H7 (cell line): Measurements from ENCODE around the gene DAB1. TPM values are rescaled to one million over a fixed set of nuclear protein-coding genes. Genes with fewer than 3 reads are reported as not detected.

Experiments
- DNase-seq: peaks from one replicate; pipeline ENCODE4 v3.0.0; 2012
- H3K27me3 ChIP-seq: 2 replicates; pipeline ENCODE4 v1.6.0; 2011; ENCODE audit warnings: mild to moderate bottlenecking, low read length; ENCODE audit not compliant: control insufficient read depth, insufficient read depth
- H3K36me3 ChIP-seq: replicated peaks from 2 replicates; pipeline ENCODE4 v1.5.1; 2011; ENCODE audit warnings: low read length; ENCODE audit not compliant: control insufficient read depth, insufficient read depth
- H3K4me3 ChIP-seq: 2 replicates; pipeline ENCODE4 v1.5.1; 2011; ENCODE audit warnings: low read depth, mild to moderate bottlenecking, control low read depth, low read length, moderate library complexity; ENCODE audit not compliant: insufficient read depth
- total RNA-seq: library from RNA; depleted of rRNA; stranded (reverse); fragments of >200 nt; shearing (Covaris generic); gene quantifications from 2 replicates; pipeline ENCODE4 v1.2.3, GENCODE V29; 2014

The DAB1 gene
- total RNA-seq, 1 experiment from 2014 or later, result 16.4 TPM

DNA sequence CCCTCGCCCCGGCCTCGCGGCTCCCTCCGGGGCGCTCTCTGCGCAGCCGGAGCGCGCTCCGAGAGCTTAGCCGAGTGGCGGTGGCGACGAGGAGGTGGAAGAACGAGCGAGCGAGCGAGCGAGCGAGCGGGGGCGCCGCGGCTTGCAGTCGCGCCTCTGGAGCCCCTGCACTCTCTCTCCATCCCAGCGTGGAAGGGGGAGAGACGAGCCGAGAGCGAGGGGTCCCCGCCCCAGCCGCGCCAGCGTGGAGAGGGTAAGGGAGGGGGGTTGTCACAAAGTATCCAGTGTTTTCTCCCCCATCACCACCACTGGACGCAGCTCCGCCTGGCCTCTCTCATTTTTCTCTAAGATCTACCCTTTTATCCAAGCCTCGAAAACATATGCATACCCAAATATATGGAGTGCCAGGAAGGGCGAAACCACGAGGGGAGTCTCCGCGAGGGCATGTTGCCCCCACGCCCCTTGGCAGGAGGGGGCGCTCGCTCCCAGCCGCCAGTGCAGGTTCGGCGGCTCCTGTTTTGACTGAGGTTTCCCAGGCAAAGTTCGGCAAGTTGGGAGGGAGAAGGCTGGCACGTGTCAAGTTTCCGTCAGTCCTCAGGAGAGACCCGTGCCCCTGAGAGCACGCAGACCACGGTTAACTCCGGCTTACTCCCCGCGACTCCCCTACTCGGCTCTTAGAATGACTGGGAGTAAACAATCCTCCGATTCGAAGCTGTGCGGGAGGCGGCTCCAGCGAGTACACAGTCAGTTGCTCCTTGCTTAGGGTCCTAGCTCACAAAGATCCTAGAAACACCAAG is 569 bp upstream of the DAB1 start:
- H3K27me3 ChIP-seq, result peaks cover 11% of the 10 kb centered on the region
- DNase-seq, result peak; percentile 88
- H3K4me3 ChIP-seq, result peak overlapping the region; percentile 80
- H3K36me3 ChIP-seq, result no peaks in the 10 kb centered on the region

DNA sequence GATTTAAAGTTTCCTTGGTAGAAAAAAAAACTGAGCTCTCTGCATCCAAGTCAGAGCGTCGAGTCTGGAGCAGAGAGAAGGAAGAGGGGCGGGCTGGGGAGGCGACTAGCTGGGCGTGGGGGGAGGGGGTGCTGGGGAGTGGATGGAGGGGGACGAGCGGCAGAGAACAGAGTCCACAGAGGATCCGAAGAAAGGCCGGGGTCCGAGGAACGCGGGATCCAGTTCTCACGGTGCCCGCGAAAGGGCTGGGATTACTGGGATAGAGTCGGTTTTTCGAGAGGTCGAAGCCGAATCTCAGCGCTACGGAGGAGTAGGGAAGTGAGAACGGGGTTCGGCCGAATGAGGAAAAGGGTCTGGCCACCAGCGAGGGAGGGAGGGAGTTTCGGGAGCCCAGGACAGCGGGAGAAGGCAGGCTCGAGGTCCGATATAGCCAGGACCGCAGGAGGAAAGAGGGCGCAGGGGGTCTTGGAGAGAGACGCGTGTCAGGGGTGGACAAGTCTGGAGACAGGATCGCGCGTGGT is 665 bp downstream of the DAB1 start:
- H3K27me3 ChIP-seq, result peaks cover 11% of the 10 kb centered on the region
- no peaks in the 10 kb centered on the region for H3K36me3 ChIP-seq

DNA sequence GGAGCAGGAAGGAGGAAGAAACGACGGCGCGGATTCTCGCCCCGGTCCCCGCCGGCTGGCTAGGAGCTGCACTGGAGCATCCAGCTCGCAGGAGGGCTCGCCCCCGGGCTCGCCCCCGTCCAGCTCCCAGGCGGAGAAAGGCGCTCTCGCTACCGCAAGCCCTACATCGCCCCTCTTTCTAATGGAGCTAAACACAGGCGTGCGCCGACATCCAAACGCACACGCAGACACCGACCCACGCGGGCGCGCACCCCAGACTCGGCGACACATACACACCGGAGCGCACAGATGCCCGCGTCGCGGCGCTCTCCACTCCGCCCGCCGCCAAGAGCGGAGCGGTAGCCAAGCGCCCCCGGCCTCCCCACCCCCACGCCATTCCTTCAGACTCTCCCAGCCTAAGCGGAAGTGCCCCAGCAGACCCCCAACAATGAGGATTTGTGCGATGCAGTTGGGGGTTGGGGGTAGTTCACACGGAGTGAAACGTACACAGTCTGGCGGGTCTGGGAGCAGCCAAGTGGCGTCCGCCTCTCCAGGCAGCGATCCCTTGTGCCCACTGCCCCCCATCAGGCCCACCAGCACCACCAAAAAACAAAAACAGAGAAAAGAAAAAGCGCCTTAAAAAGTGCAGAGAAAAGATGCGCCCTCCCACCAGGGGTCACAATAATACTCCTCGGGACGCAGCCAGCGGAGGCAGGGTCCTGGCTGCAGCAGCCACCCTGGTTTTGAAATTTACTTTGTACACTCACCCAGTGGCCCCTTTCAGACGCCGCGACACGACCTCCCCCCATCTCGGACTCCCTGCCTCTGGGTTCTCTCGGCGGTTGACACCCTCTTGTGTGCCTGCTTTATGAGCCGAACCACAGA is 1.4 kb downstream of the DAB1 start:
- peak overlapping the region; percentile 80 for H3K4me3 ChIP-seq
- no peaks in the 10 kb centered on the region for H3K36me3 ChIP-seq
- H3K27me3 ChIP-seq, result peaks cover 11% of the 10 kb centered on the region
- DNase-seq, result peak; percentile 80

More for the DNA sequence above, 665 bp downstream of the DAB1 start:
- DNase-seq, result peak; percentile 76
- H3K4me3 ChIP-seq, result peak overlapping the region; percentile 80

DNA sequence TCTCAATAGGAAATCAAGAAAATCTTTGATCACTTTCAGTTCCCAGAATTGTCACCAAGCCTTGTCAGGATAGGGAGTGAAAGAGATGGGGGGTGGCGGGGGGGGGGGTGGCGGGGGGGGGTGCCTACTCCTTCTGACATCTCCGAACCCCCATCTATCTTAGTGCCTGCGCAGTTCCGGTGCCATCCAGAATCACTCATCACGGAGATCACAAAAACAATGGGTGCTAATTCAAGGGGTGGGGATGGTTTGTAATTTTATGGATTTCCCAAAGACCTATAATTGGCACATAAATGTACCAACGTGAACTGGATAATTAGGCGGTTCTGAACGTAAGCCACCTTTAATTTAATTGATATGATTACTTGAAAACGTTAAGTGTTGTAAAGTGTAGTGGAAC is 2.1 kb downstream of the DAB1 start:
- H3K36me3 ChIP-seq, result no peaks in the 10 kb centered on the region

DNA sequence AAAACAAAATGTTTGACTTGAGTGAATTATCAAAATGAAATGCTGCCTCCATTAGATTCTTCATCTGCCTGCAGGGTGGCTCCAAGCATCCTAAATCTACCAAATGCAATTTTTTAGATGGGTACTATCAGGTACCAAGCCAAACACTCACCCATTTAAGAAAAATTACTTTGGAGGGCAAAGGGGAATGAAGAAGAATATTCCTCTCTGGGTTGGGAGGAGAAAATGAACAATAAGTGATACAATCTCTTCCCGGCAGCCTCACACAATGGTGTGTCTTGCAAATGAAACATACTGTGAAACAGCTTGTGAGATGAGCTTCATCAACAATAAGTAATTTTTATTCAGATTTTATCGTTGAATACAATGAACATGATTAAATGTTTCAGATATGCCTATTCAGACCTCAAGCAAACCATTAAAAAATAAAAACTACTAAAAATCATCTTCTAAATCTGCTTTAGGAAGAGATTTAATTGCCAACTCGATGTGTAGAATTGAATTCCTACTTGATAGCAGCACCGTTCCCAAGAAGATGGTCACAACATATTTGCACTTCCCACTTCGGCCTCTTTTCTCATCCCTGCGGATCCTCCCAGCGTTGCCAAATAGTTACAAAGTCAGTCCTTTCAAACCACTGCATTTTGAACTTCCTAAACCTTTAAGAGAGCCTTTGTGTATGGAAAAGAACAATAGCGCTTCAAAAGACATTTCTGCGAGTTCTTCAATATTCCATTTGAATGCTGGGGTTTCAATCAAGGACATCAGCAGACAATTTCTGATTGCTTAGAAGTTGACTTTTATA is 2.7 kb downstream of the DAB1 start:
- peak; percentile 28 for DNase-seq
- peak overlapping the region; percentile 80 for H3K4me3 ChIP-seq
- peaks cover 11% of the 10 kb centered on the region for H3K27me3 ChIP-seq
- no peaks in the 10 kb centered on the region for H3K36me3 ChIP-seq

More for the DNA sequence above, 2.1 kb downstream of the DAB1 start:
- H3K4me3 ChIP-seq, result peak overlapping the region; percentile 80
- peak; percentile 19 for DNase-seq
- H3K27me3 ChIP-seq, result peaks cover 11% of the 10 kb centered on the region

DNA sequence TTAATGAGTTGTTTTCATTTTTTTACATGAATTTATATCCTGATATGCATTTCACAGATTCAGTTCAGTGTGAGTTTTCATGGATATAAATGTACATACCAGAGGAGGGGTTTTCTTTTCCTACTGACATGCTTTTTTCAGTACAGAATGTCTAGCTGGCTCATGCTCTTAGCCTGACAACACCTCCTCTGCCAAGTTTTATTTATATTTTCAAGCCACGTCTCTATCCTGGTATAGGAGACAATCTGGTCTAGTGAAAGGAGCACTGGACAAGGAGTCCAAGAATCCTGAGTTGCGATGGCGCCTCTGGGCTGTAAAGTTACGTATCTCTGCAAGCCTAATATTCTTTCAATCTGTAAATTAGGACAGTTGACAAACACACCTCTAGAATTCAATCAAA is 4.9 kb downstream of the DAB1 start:
- H3K36me3 ChIP-seq, result no peaks in the 10 kb centered on the region
- DNase-seq, result no peak
- H3K4me3 ChIP-seq, result no peak overlapping the region
- peaks cover 7% of the 10 kb centered on the region for H3K27me3 ChIP-seq

DNA sequence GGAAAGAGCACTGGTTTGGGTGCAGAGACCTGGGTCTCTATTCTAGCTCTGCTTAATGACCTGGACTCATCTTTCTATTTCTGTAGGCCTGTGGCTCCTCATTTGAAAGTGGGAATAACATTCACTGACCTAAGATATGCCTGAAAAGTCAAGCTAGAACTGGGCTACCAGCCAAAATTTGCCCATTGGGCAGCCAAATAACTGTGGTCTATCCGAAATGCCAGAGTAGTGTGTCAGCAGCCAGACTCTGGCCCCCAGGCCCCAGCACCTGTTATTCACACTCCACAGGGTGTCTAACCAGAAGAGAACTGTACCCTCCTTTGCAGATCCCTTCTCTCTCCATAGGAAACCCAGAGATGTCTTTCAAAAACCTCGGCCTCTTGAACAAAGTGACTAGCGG is 12.6 kb downstream of the DAB1 start:
- Histone ChIP-seq H3K27me3 (no peaks in the 10 kb centered on the region), H3K36me3 (no peaks in the 10 kb centered on the region), H3K4me3 (no peak overlapping the region)
- peak; percentile 13 for DNase-seq

DNA sequence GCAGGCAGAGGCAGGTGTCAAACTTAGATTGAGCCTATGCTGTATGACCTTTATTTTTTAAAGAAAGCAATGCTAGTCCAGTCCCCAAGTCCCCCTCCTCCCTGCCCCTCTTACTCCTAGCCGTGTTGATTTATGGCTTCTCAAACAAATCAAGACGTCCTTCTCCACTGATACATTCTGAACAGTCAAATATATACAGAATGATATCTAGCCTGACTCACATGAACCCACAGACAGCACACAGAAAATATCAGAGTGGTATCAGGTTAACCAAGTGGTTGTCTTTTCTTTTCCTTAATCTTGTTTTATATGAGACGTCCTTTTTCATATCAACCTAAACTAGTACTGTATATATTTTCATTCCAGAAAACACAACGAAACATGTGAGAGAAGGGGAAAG is 13.4 kb downstream of the DAB1 start:
- no peaks in the 10 kb centered on the region for H3K36me3 ChIP-seq
- no peak overlapping the region for H3K4me3 ChIP-seq
- DNase-seq, result no peak
- no peaks in the 10 kb centered on the region for H3K27me3 ChIP-seq

DNA sequence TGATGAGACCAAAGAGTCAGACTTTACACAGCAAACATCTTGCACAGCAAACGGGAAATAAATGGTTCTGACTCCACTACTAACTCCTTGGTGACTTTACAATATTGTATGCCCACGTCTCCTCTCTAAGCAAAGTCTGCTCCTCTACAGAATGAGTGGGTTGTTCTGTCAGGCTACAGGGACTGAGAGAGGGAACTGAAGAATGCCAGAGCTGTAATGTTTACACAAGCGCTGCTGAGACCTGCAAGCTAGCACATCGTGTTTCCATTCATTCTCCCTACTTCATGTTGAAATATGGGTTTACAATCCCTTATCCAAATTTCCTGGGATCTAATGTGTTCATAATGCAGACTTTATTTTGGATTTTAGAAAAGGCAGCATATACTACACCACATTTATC is 15.9 kb downstream of the DAB1 start:
- no peaks in the 10 kb centered on the region for H3K27me3 ChIP-seq
- no peak for DNase-seq
- no peak overlapping the region for H3K4me3 ChIP-seq
- no peaks in the 10 kb centered on the region for H3K36me3 ChIP-seq

DNA sequence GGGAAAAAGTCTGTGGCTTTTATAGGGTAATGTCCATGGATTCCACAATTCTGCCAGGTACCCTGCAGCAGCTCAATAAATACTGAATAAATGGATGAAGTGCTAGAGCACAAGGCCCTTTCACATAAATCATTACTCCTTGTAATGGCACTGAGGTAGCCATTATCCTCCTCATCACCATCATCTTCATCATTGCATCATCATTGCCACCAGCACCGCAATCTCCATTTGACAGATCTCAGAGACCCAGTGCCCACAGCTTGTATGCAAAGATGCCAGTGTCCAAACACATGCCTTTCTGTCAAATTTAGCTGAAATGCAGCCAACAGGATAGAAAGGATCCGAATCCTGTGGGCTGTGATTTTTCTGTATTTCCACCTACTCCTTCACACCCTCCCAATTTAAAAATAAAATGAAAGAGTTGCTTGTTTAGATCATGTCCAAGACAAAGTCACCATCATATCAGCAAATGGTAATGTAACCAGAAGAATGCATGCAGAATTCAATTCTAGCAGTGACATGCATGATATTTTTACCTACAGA is 17.4 kb downstream of the DAB1 start:
- H3K36me3 ChIP-seq, result no peaks in the 10 kb centered on the region

DNA sequence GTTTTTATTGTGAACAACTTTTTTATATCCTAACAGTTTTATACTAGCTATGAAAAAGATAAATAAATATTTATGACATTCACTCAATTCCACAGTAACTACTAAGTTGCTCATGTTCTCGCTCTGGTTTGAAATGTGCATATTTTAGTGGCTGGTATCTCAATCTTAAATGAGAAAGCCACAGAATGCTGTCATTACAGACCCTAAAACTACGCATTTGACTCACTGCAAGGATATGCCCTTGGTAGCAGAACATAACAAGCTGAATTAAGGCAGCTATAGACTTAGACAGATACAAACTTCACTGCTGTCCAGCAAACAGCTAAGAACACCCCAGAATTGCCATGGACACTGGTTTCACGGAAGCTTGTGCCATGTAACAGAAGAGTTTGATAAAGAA is 19.0 kb downstream of the DAB1 start:
- H3K4me3 ChIP-seq, result no peak overlapping the region

More for the DNA sequence above, 17.4 kb downstream of the DAB1 start:
- Histone ChIP-seq H3K4me3 (no peak overlapping the region), H3K27me3 (no peaks in the 10 kb centered on the region)
- DNase-seq, result no peak

DNA sequence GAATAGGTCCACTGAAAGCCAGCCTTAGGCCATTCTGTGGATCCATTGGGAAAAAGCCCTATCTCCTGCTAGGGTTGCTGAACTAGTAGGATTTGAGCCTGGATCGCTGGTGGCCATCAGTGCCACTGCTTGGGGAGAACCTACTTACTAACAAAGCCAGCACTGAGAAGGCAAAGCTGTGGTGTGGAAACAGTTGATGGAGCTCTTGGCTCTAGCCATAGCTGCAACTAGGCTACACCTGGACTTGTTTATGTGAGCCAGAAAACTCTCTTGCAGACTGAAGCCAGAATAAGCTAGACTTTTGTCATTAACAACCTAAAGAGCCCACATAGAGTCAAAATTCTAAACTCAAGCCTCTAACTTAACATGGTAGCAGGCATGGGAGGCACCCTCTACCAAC is 20.7 kb downstream of the DAB1 start:
- no peak for DNase-seq
- H3K27me3 ChIP-seq, result no peaks in the 10 kb centered on the region
- no peak overlapping the region for H3K4me3 ChIP-seq
- no peaks in the 10 kb centered on the region for H3K36me3 ChIP-seq

More for the DNA sequence above, 19.0 kb downstream of the DAB1 start:
- DNase-seq, result no peak
- Histone ChIP-seq H3K27me3 (no peaks in the 10 kb centered on the region), H3K36me3 (no peaks in the 10 kb centered on the region)

DNA sequence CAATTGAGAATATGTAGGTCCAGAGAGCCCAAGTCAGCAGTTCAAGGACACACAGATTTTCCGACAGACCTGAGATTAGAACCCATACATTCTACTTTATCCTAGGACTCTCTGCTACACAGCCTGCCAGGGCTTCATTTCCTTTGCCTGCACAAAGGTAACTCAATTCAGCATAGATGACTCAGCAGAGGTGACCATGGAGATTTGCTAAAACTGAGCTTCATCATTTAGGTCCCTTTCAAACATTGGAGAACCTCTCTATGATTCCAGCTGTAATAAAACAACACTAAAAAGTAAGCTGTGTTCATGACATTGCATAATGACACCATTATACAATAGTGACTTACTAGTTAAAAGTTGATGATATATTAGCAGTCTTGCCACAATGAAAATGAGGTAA is 22.2 kb downstream of the DAB1 start:
- no peaks in the 10 kb centered on the region for H3K36me3 ChIP-seq
- no peak overlapping the region for H3K4me3 ChIP-seq
- DNase-seq, result no peak
- no peaks in the 10 kb centered on the region for H3K27me3 ChIP-seq

DNA sequence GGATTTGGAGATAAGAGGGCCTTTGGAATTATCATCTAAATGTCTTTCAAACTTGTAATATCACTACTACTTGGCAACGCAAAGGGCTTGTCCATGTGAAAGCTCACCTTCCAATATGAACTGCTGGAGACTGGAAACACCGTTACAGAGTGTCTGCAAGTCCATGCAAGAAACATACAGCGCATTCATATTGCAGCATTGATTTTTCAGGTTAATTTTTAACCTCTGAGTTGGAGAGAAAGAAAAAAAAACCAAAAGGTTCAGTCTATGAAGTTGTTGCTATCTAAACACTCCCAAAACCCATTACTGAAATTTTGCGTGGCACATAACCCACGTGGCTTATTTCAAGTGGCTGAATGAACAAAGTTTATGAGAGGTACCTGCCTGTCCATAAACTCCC is 23.8 kb downstream of the DAB1 start:
- H3K27me3 ChIP-seq, result no peaks in the 10 kb centered on the region
- no peak for DNase-seq

More for the DNA sequence above, 23.8 kb downstream of the DAB1 start:
- no peaks in the 10 kb centered on the region for H3K36me3 ChIP-seq
- H3K4me3 ChIP-seq, result no peak overlapping the region
